SKM-1 treated with dmso at 0.1 percent for 144 hours (cell line): ENCODE data around the gene SYMPK.

Source experiments
- DNase-seq: peaks from one replicate; lab custom pipeline; 2025; ENCODE audit not compliant: unreplicated experiment; lab: John Stamatoyannopoulos, UW

The SYMPK gene

DNA sequence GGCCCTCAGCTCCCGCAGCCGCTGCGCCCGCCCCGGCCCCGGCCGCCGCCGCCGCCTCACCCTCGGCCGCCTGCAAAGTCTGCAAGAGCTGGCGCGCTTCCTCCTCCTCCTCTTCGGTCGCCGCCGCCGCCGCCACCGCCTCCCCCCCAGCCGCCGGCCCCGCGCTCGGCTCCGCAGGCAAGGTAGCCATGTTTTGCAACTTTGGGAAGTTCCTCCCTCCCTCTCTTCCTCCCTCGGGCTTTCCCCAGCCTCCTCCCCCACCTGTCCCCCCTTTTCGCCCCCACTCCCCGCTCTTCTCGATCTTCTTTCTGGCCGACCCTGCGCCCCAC lies 94.3 kb downstream of the SYMPK start:
- DNase-seq = no peak

GRCh38 chr19:45767881-45768654 lies 94.9 kb downstream of the SYMPK start:
- no peak for DNase-seq

GRCh38 chr19:45767410-45767880 lies 95.5 kb downstream of the SYMPK start:
- DNase-seq = no peak

GRCh38 chr19:45766869-45767346 lies 96.0 kb downstream of the SYMPK start:
- DNase-seq = no peak

GRCh38 chr19:45766296-45766868 lies 96.6 kb downstream of the SYMPK start:
- no peak for DNase-seq

DNA sequence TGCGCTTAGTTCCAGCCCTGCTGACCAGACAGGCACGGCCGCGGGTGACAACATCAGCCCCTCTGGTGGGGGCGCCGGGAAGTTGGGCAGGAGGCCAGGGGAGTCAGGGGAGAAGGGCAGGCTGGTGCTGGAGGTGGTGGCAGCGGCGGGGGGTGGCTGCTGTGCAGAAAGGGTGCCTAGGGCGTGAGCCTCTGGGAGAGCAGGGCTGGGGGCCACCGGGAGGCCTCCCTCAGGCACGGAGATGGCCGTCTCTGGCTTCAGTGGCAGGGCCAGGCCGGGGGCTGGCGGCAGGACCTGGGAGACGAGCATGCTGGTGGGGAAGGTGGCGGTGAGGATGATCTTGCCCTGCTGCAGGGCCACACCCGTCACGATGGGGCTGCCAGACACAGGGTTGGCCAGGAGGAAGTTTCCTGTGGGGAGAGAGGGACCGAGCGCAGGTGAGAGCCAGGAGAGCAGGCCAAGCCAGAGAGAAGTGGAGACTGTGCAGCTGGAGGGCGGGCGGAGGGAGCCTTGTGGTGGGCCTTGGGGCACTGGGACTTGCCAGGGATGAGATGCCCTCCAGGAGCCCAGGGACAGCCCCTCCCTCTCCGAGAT lies 97.1 kb downstream of the SYMPK start:
- DNase-seq = no peak
